Activated CD4-positive, alpha-beta T cell treated with anti-CD3 and anti-CD28 coated beads, Interleukin-2, amount 10 ng/mL, durations not matched to agents 24 days and 14 days (primary cell): ENCODE results near the gene MAFG. TPM values are rescaled to one million over a fixed set of nuclear protein-coding genes. Genes with fewer than 3 reads are reported as not detected.

Experiments used
- DNase-seq: peaks from one replicate; pipeline ENCODE4 v3.0.0; 2022
- H3K27ac Mint-ChIP-seq: one replicate; pipeline ENCODE4 v1.8.0; 2022; ENCODE audit warnings: mild to moderate bottlenecking, mixed read lengths
- H3K27me3 Mint-ChIP-seq: one replicate; pipeline ENCODE4 v1.8.0; 2022; ENCODE audit warnings: mixed read lengths
- H3K36me3 Mint-ChIP-seq: one replicate; pipeline ENCODE4 v1.8.0; 2022; ENCODE audit warnings: low read depth, mild to moderate bottlenecking, mixed read lengths
- H3K4me1 Mint-ChIP-seq: one replicate; pipeline ENCODE4 v1.8.0; 2021; ENCODE audit warnings: mixed read lengths
- H3K4me3 Mint-ChIP-seq: one replicate; pipeline ENCODE4 v1.8.0; 2022; ENCODE audit warnings: mild to moderate bottlenecking, moderate library complexity, mixed read lengths
- H3K9me3 Mint-ChIP-seq: one replicate; pipeline ENCODE4 v1.8.0; 2021; ENCODE audit warnings: mixed read lengths
- intact Hi-C: fragments of 100-400 bp; cut with micrococcal nuclease; formaldehyde crosslinking; loops from one replicate; pipeline ENCODE4 v1.15.1; 2023
- total RNA-seq: library from RNA; stranded (reverse); gene quantifications from 2 replicates; pipeline ENCODE4 v1.2.3, GENCODE V29; 2022

Gene MAFG
- 32.5 and 33.3 TPM in 2 replicates for total RNA-seq

DNA sequence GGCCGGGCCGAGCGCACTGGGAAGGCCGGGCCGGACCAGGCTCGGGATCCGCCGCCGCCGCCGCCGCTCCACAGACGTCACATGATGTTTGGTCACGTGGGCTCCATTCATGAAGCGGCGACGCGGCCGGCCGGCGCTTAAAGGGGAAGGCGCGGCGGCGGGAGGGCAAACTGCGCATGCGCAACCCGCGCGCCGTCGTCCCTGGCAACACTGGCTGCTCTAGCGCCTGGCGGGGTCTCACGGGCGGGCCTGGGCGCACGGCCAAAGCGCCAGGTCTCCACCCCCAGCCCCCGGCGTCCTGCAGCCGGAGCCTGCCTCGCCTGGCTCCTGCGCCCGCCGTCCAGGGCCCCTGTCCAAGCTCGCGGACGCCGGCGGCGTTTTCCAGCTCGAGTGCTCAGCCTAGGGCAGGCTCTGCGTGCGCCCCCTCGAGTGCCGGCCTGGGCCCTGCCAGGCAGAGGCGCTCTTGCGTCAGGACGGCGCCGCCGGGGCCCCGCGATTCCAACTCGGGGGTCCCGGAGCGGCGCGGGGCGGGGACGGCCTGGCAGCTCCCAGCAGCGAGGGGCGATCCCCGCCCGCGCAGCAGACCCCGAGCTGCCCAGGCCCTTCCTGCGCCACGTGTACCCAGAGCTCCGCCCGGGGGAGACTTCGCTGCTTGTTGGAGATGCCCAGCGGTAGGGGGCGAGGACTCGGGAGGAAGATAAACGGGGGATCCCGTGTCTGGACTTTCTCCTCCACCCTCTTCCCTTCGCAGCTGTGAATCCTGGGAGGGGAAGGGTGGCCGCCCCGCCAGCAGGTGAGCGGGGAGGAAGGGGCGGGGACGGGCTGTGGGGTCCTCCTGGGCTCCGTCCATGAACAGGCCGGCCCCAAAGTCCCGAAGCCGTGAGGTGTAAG, at the start of gene MAFG:
Gene MAFG (minus strand): TSS at position 83 of the 891 bp plus-strand sequence. CDS start 4,550 bp downstream, outside the sequence.
- Mint-ChIP-seq H3K27me3 (peaks cover 6% of the 10 kb centered on the region), H3K36me3 (peaks cover 5% of the 10 kb centered on the region), H3K9me3 (no peaks in the 10 kb centered on the region), H3K27ac (peak within 1 kb of the TSS; percentile 90), H3K4me1 (peaks cover 28% of the 10 kb centered on the region), H3K4me3 (peak within 1 kb of the TSS; percentile 92)
- peak; percentile 97 for DNase-seq
- intact Hi-C loops = loop anchor here (2.0 to 5.0 kb wide), 3 partner anchors 17 to 95 kb away; partner anchors contain the start of genes ARHGDIA, MCRIP1 and PCYT2

- peak; percentile 75 for DNase-seq
- Mint-ChIP-seq H3K4me3 (peak overlapping the region; percentile 92), H3K27ac (peak overlapping the region; percentile 98), H3K36me3 (peaks cover 7% of the 10 kb centered on the region), H3K9me3 (peaks cover 3% of the 10 kb centered on the region), H3K27me3 (peaks cover 2% of the 10 kb centered on the region), H3K4me1 (peaks cover 33% of the 10 kb centered on the region)
- intact Hi-C loops = loop anchor here (1.0 to 5.0 kb wide), 4 partner anchors 8 to 114 kb away; partner anchors contain the start of genes DCXR, LRRC45 and P4HB
Measured at GRCh38 chr17:81976332-81977210, 49.0 kb upstream of the MAFG start.

DNA sequence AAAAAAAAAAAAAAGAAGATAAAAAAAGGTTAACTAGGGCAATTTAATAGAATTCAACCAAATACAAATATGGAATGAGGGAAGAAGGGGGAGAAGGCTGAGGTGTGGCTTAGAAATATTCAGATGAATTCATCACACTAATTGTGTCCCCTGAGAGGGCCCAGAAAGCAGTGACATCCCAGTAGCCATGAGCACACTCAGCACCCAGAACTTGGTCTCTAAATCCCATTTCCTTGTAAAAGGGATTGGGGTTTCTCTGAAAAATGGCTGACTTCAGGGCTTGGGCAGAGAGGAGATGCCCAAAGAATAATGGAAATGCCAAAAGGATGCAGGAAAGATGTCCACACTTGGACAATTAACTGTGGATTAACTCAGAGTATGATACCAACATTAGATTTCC, 45.9 kb upstream of the MAFG start:
- intact Hi-C loops = no loop called here

DNA sequence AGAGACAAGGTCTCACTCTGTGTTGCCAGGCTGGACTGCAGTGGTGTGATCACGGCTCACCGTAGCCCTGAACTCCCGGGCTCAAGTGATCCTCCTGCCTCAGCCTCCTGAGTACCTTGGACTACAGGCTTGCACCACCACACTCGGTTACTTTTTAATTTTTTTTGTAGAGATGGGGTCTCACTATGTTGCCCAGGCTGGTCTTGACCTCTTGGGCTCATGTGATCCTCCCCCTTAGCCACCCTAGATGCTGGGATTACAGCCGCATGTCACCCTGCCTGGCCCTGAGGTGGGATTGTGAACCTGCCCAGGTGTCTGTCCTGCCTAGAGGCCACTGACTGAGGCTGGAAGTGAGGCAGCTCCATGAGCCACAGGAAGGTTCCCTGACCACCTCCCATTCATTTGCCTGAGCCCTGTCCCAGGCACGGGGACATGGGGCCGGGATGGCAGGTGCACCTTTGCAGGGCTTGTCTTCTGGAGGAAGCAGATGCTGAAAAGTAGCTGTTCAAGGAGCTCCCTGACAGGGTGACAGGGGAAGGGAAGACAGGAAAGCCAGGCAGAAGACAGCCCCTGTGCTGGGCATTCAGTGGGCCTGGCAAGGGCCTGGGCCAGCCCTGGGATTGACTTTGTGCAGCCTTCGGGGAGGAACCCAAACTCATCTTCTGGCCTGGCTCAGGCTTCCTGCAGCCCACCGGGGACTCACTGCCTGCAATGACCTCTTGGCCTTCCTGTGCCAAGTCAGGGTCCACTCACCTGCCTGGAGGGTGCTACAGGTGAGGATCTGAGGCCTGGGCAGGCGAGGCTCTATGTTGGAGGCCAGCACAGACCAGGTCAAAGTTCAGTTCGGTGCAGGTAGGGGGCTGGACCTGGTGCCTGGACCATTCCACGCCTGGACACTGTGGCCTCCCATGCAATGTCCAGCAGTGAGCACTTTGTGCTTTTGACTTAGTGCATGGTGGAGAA, 41.6 kb upstream of the MAFG start:
- no peaks in the 10 kb centered on the region for H3K36me3 Mint-ChIP-seq
- H3K4me3 Mint-ChIP-seq = no peak overlapping the region
- H3K27me3 Mint-ChIP-seq = peaks cover 10% of the 10 kb centered on the region
- H3K4me1 Mint-ChIP-seq = peaks cover 10% of the 10 kb centered on the region
- no peak for DNase-seq
- no peak overlapping the region for H3K27ac Mint-ChIP-seq
- H3K9me3 Mint-ChIP-seq = no peaks in the 10 kb centered on the region
- intact Hi-C loops = loop anchor here (1.0 kb wide), 1 partner anchor 8 kb away; the partner anchor contains the start of gene ASPSCR1

More for the DNA sequence above, 45.9 kb upstream of the MAFG start:
- no peak for DNase-seq
- Mint-ChIP-seq H3K4me3 (no peak overlapping the region), H3K27ac (no peak overlapping the region), H3K4me1 (peaks cover 19% of the 10 kb centered on the region), H3K27me3 (peaks cover 2% of the 10 kb centered on the region), H3K36me3 (no peaks in the 10 kb centered on the region), H3K9me3 (peaks cover 3% of the 10 kb centered on the region)

GRCh38 chr17:81968396-81968745, 40.8 kb upstream of the MAFG start:
- intact Hi-C loops = loop anchor here (1.0 kb wide), 1 partner anchor 9 kb away; the partner anchor contains the start of gene ASPSCR1
- peaks cover 18% of the 10 kb centered on the region for H3K27me3 Mint-ChIP-seq
- DNase-seq = no peak
- peak overlapping the region; percentile 72 for H3K4me3 Mint-ChIP-seq
- peak overlapping the region; percentile 80 for H3K27ac Mint-ChIP-seq
- H3K9me3 Mint-ChIP-seq = no peaks in the 10 kb centered on the region
- H3K4me1 Mint-ChIP-seq = peaks cover 10% of the 10 kb centered on the region
- H3K36me3 Mint-ChIP-seq = no peaks in the 10 kb centered on the region

- no peaks in the 10 kb centered on the region for H3K9me3 Mint-ChIP-seq
- peak overlapping the region; percentile 80 for H3K27ac Mint-ChIP-seq
- H3K27me3 Mint-ChIP-seq = peaks cover 23% of the 10 kb centered on the region
- no peaks in the 10 kb centered on the region for H3K36me3 Mint-ChIP-seq
- intact Hi-C loops = loop anchor here (1.0 kb wide), 1 partner anchor 10 kb away; the partner anchor contains the start of gene ASPSCR1
- peak overlapping the region; percentile 72 for H3K4me3 Mint-ChIP-seq
- H3K4me1 Mint-ChIP-seq = peaks cover 10% of the 10 kb centered on the region
- peak; percentile 96 for DNase-seq
Measured at GRCh38 chr17:81967533-81968395, 40.2 kb upstream of the MAFG start.

DNA sequence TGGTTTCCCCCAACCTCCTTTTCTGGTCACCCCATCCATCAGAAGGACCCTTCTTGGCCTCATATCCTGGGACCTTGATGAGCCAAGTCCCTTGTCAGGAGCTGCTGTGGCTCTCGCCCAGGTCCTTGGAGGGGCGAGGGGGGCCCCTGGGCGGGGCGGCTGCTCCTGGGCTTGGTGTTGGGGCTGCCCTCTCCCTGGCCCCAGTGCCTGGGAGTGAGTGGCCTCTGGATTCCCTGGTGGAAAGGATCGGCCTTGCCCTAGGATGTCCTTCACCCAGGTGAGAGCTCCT, 39.7 kb upstream of the MAFG start:
- Mint-ChIP-seq H3K36me3 (no peaks in the 10 kb centered on the region), H3K4me3 (peak overlapping the region; percentile 72), H3K4me1 (peaks cover 10% of the 10 kb centered on the region), H3K9me3 (no peaks in the 10 kb centered on the region), H3K27ac (no peak overlapping the region), H3K27me3 (peaks cover 27% of the 10 kb centered on the region)
- intact Hi-C loops = no loop called here
- no peak for DNase-seq

- H3K36me3 Mint-ChIP-seq = no peaks in the 10 kb centered on the region
- DNase-seq = peak; percentile 56
- H3K27ac Mint-ChIP-seq = no peak overlapping the region
- H3K9me3 Mint-ChIP-seq = no peaks in the 10 kb centered on the region
- intact Hi-C loops = no loop called here
- peaks cover 10% of the 10 kb centered on the region for H3K4me1 Mint-ChIP-seq
- peaks cover 29% of the 10 kb centered on the region for H3K27me3 Mint-ChIP-seq
- H3K4me3 Mint-ChIP-seq = peak overlapping the region; percentile 45
Measured at GRCh38 chr17:81966343-81967243, 39.1 kb upstream of the MAFG start.

DNA sequence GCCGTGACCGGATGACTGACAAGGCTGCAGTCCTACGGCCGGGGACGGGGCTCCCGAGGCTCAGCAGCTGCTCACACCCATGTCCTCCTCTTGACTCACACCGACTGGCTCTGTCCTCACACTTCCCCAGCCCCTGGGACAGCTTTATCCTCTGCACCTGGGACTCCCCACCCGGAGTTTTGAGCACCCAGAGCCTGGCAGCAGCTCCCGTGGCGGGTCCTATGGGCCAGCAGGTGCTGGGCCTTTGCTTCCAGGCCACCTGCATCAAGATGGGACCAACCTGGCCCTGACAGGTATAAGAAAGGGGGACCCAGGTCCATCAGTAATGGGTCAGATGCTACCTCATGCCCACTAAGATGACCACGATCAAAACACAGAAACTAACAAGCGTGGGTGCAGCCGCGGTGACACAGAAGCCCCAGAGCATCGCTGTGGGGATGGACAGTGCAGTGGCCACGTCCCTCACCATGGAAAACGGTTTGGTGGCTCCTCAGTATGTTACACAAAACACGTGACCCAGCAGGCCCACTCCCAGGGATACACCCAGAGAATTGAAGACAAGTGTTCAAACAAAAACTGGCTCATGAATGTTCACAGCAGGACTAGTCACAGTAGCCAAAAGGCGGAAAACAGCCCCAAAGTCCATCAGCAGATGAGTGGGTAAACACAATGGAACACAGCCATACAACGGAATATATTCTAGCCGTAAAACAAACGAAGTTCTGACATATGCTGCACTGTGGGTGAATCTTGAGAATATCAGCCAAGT, 36.7 kb upstream of the MAFG start:
- DNase-seq = no peak
- peaks cover 10% of the 10 kb centered on the region for H3K4me1 Mint-ChIP-seq
- no peak overlapping the region for H3K27ac Mint-ChIP-seq
- no peaks in the 10 kb centered on the region for H3K9me3 Mint-ChIP-seq
- no peaks in the 10 kb centered on the region for H3K36me3 Mint-ChIP-seq
- peaks cover 29% of the 10 kb centered on the region for H3K27me3 Mint-ChIP-seq
- intact Hi-C loops = no loop called here
- H3K4me3 Mint-ChIP-seq = no peak overlapping the region

- H3K4me3 Mint-ChIP-seq = peak overlapping the region; percentile 21
- H3K27me3 Mint-ChIP-seq = peaks cover 42% of the 10 kb centered on the region
- H3K4me1 Mint-ChIP-seq = peaks cover 3% of the 10 kb centered on the region
- H3K9me3 Mint-ChIP-seq = no peaks in the 10 kb centered on the region
- intact Hi-C loops = no loop called here
- H3K36me3 Mint-ChIP-seq = no peaks in the 10 kb centered on the region
- no peak for DNase-seq
- no peak overlapping the region for H3K27ac Mint-ChIP-seq
Measured at GRCh38 chr17:81962499-81963441, 35.2 kb upstream of the MAFG start.
